Omental fat pad (tissue), 4 donors: ENCODE measurements around the gene RYR2. TPM values are rescaled to one million over a fixed set of nuclear protein-coding genes. Genes with fewer than 3 reads are reported as not detected.

Experiments
- ATAC-seq: fragments of 150-250 bp; one replicate; pipeline ENCODE4 v1.9.1; 2016; ENCODE audit warnings: mild to moderate bottlenecking, moderate library complexity; ENCODE audit not compliant: low FRiP score
- DNase-seq: peaks from one replicate; pipeline ENCODE4 v3.0.0-alpha.2; 2019; ENCODE audit warnings: low spot score
- CTCF ChIP-seq, 3 donors: fragments of 450-650 bp; IDR thresholded peaks; one replicate each; pipeline ENCODE4 v1.5.1; 2016 to 2017; ENCODE audit warnings: antibody characterized with exemption in 3 of 3, mild to moderate bottlenecking in 3 of 3, moderate library complexity in 2 of 3
- total RNA-seq, 4 donors: library from RNA; depleted of rRNA; stranded (reverse); fragments of >200 nt; gene quantifications; one replicate each; pipeline ENCODE4 v1.1.0, GENCODE V29; 2016

The RYR2 gene
- total RNA-seq, 4 donors from 2014 or later: 0.19 to 2.4 (median 1.2) TPM

- no peak for TF ChIP-seq CTCF (IDR thresholded peaks at IDR 0.05)
Measured at GRCh38 chr1:237705462-237705861, 663.5 kb downstream of the RYR2 start.

GRCh38 chr1:237709355-237709754 is 667.4 kb downstream of the RYR2 start:
- ATAC-seq: no peak
- no peak for DNase-seq
- no peak for TF ChIP-seq CTCF (IDR thresholded peaks at IDR 0.05)

More at GRCh38 chr1:237705462-237705861, 663.5 kb downstream of the RYR2 start:
- DNase-seq (no peak), ATAC-seq (no peak)

GRCh38 chr1:237711281-237711680 is 669.3 kb downstream of the RYR2 start:
- ATAC-seq: no peak
- no peak for TF ChIP-seq CTCF (IDR thresholded peaks at IDR 0.05)
- no peak for DNase-seq

- ATAC-seq: no peak
- no peak for TF ChIP-seq CTCF (IDR thresholded peaks at IDR 0.05)
- no peak for DNase-seq
Measured at GRCh38 chr1:237712082-237712481, 670.1 kb downstream of the RYR2 start.

- DNase-seq (no peak), ATAC-seq (no peak)
- TF ChIP-seq CTCF (IDR thresholded peaks at IDR 0.05): no peak
Measured at GRCh38 chr1:237712586-237713157, 670.7 kb downstream of the RYR2 start.

GRCh38 chr1:237713916-237714315 is 671.9 kb downstream of the RYR2 start:
- no peak for ATAC-seq
- no peak for TF ChIP-seq CTCF (IDR thresholded peaks at IDR 0.05)
- no peak for DNase-seq

GRCh38 chr1:237717106-237717505 is 675.1 kb downstream of the RYR2 start:
- DNase-seq: no peak
- no peak for ATAC-seq
- TF ChIP-seq CTCF (IDR thresholded peaks at IDR 0.05): no peak
